ENCODE measurements around the gene TESK1.

Gene TESK1

GRCh38 chr9:35657546-35658136 lies 52.6 kb downstream of the TESK1 start, which contains the start of gene RMRP:
Gene RMRP, minus strand, starts transcription at chr9:35658019.
- H3K36me3 ChIP-seq = peaks cover 4% of the 10 kb centered on the region
- peak; percentile 98 for DNase-seq
- no peaks in the 10 kb centered on the region for H3K27me3 ChIP-seq
- no peaks in the 10 kb centered on the region for H3K9me3 ChIP-seq
- no peak for TF ChIP-seq CTCF (IDR thresholded peaks at IDR 0.05; ENCODE audit: low read depth, low read length)
- H3K4me1 ChIP-seq = 0 out of 2 replicates have a peak, but pooled peaks cover 3% of the 10 kb centered on the region
- peak within 1 kb of the TSS; percentile 72 for H3K4me3 ChIP-seq (ENCODE audit: low read depth, low read length)

GRCh38 chr9:35658137-35658967 lies 53.3 kb downstream of the TESK1 start, which contains the start of gene CCDC107:
Gene CCDC107, plus strand, starts transcription at chr9:35658292. Its CDS starts 88 bp downstream, at chr9:35658380.
- peak within 1 kb of the TSS; percentile 72 for H3K4me3 ChIP-seq (ENCODE audit: low read depth, low read length)
- peak; percentile 92 for DNase-seq
- peak; percentile 49 for TF ChIP-seq CTCF (IDR thresholded peaks at IDR 0.05; ENCODE audit: low read depth, low read length)
- H3K36me3 ChIP-seq = peaks cover 4% of the 10 kb centered on the region
- no peaks in the 10 kb centered on the region for H3K9me3 ChIP-seq
- 0 out of 2 replicates have a peak, but pooled peaks cover 3% of the 10 kb centered on the region for H3K4me1 ChIP-seq
- H3K27me3 ChIP-seq = no peaks in the 10 kb centered on the region

GRCh38 chr9:35658968-35659220 lies 53.8 kb downstream of the TESK1 start:
- DNase-seq = peak; percentile 33
- H3K27me3 ChIP-seq = no peaks in the 10 kb centered on the region
- H3K4me1 ChIP-seq = 0 out of 2 replicates have a peak, but pooled peaks cover 3% of the 10 kb centered on the region
- peak overlapping the region; percentile 72 for H3K4me3 ChIP-seq (ENCODE audit: low read depth, low read length)
- no peak for TF ChIP-seq CTCF (IDR thresholded peaks at IDR 0.05; ENCODE audit: low read depth, low read length)
- H3K36me3 ChIP-seq = peaks cover 4% of the 10 kb centered on the region
- H3K9me3 ChIP-seq = no peaks in the 10 kb centered on the region

GRCh38 chr9:35659340-35659739 lies 54.3 kb downstream of the TESK1 start:
- DNase-seq = no peak
- Histone ChIP-seq H3K4me1 (0 out of 2 replicates have a peak, but pooled peaks cover 3% of the 10 kb centered on the region), H3K4me3 (ENCODE audit: low read depth, low read length) (peak overlapping the region; percentile 72), H3K36me3 (peaks cover 4% of the 10 kb centered on the region), H3K27me3 (no peaks in the 10 kb centered on the region), H3K9me3 (no peaks in the 10 kb centered on the region)
- TF ChIP-seq CTCF (IDR thresholded peaks at IDR 0.05; ENCODE audit: low read depth, low read length) = no peak

Measured in BE2C (cell line).